ENCODE data around the gene EXOSC1. TPM values are rescaled to one million over a fixed set of nuclear protein-coding genes. Genes with fewer than 3 reads are reported as not detected.

Gene EXOSC1
- total and polyA plus RNA-seq, 2 of the 13 experiments (the other 11 are each of a cell fraction or from before 2014, with no cell fraction given): 36.3 to 39.9 TPM

- TF ChIP-seq FOXP4 (CRISPR knock-in tag; IDR thresholded peaks at IDR 0.05) (peak; percentile 59), ESRRA (CRISPR knock-in tag; IDR thresholded peaks at IDR 0.05; ENCODE audit: low read depth) (peak; percentile 80; the same call in 1 of the 2 replicates), KDM1A (CRISPR knock-in tag; IDR thresholded peaks at IDR 0.05) (0 out of 2 replicates have a peak, but pooled peaks have one; percentile 53), ZNF460 (CRISPR knock-in tag; IDR thresholded peaks at IDR 0.05; ENCODE audit: borderline replicate concordance) (0 out of 2 replicates have a peak, but pooled peaks have one; percentile 3), ARID5B (CRISPR knock-in tag; IDR thresholded peaks at IDR 0.05) (peak; percentile 54), ERF (CRISPR knock-in tag; IDR thresholded peaks at IDR 0.05) (no peak), ZBTB38 (CRISPR knock-in tag; IDR thresholded peaks at IDR 0.05) (0 out of 2 replicates have a peak, but pooled peaks have one; percentile 58), RARA (CRISPR knock-in tag; IDR thresholded peaks at IDR 0.05) (peak; percentile 68), SKI (IDR thresholded peaks at IDR 0.05; ENCODE audit: partially characterized antibody) (peak; percentile 7), ZNF772 (CRISPR knock-in tag; IDR thresholded peaks at IDR 0.05) (peak; percentile 20; the same call in 1 of the 2 replicates), KAT8 (CRISPR knock-in tag; IDR thresholded peaks at IDR 0.05) (peak; percentile 47; the same call in 1 of the 2 replicates), IKZF4 (CRISPR knock-in tag; IDR thresholded peaks at IDR 0.05; ENCODE audit: borderline replicate concordance, low read depth, not compliant biosample characterization) (no peak), FOXP1 (IDR thresholded peaks at IDR 0.05) (no peak), FOXP1 (CRISPR knock-in tag; IDR thresholded peaks at IDR 0.05) (peak; percentile 9; the same call in 1 of the 2 replicates), IRF2 (CRISPR knock-in tag; IDR thresholded peaks at IDR 0.05) (0 out of 2 replicates have a peak, but pooled peaks have one; percentile 52), KDM6A (CRISPR knock-in tag; IDR thresholded peaks at IDR 0.05; ENCODE audit: low read depth) (no peak), ZNF251 (CRISPR knock-in tag; IDR thresholded peaks at IDR 0.05) (no peak), TARDBP (CRISPR knock-in tag; IDR thresholded peaks at IDR 0.05) (peak; percentile 30; the same call in 1 of the 2 replicates), ZNF800 (CRISPR knock-in tag; IDR thresholded peaks at IDR 0.05) (no peak), IRF9 (CRISPR knock-in tag; IDR thresholded peaks at IDR 0.05; ENCODE audit: borderline replicate concordance) (no peak), TBX2 (CRISPR knock-in tag; IDR thresholded peaks at IDR 0.05; ENCODE audit: borderline replicate concordance) (peak; percentile 61; the same call in 1 of the 2 replicates)
These were observed 37.3 kb downstream of the EXOSC1 start (continued) for GRCh38 chr10:97408496-97408992.

Measured in HepG2 (cell line).